Endothelial cell (in vitro differentiated cells): ENCODE results near the gene MACROD2. TPM values are rescaled to one million over a fixed set of nuclear protein-coding genes. Genes with fewer than 3 reads are reported as not detected.

Experiments
- DNase-seq: peaks from one replicate; pipeline ENCODE4 v3.0.0; 2021; ENCODE audit warnings: low spot score
- H3K27ac Mint-ChIP-seq: one replicate; pipeline ENCODE4 v1.8.0; 2021; ENCODE audit warnings: mixed read lengths, inconsistent platforms; ENCODE audit not compliant: unreplicated experiment
- H3K27me3 Mint-ChIP-seq: one replicate; pipeline ENCODE4 v1.8.0; 2021; ENCODE audit warnings: mild to moderate bottlenecking, moderate library complexity, mixed read lengths, inconsistent platforms; ENCODE audit not compliant: unreplicated experiment
- H3K36me3 Mint-ChIP-seq: one replicate; pipeline ENCODE4 v1.8.0; 2021; ENCODE audit warnings: mild to moderate bottlenecking, low read depth, mixed read lengths, inconsistent platforms; ENCODE audit not compliant: unreplicated experiment
- H3K4me1 Mint-ChIP-seq: one replicate; pipeline ENCODE4 v1.8.0; 2021; ENCODE audit warnings: mild to moderate bottlenecking, mixed read lengths, inconsistent platforms; ENCODE audit not compliant: unreplicated experiment
- H3K4me3 Mint-ChIP-seq: one replicate; pipeline ENCODE4 v1.8.0; 2021; ENCODE audit warnings: mild to moderate bottlenecking, mixed read lengths, inconsistent platforms; ENCODE audit not compliant: unreplicated experiment
- H3K9me3 Mint-ChIP-seq: one replicate; pipeline ENCODE4 v1.8.0; 2021; ENCODE audit warnings: mixed read lengths, inconsistent platforms; ENCODE audit not compliant: unreplicated experiment
- CTCF ChIP-seq: fragments of 200-600 bp; sonication (generic); IDR thresholded peaks from one replicate; pipeline ENCODE4 v1.5.0; 2021; ENCODE audit warnings: antibody characterized with exemption; ENCODE audit not compliant: unreplicated experiment
- total RNA-seq: library from RNA; stranded (reverse); fragmentation: NEBNext Ultra II Directional; extraction: Animal tissue kit (Norgen Biotek cat#: 25700); gene quantifications from one replicate; pipeline ENCODE4 v1.2.1, GENCODE V29; 2021; ENCODE audit not compliant: unreplicated experiment

Gene MACROD2
- total RNA-seq, 1 donor from 2014 or later: 6.4 TPM

DNA sequence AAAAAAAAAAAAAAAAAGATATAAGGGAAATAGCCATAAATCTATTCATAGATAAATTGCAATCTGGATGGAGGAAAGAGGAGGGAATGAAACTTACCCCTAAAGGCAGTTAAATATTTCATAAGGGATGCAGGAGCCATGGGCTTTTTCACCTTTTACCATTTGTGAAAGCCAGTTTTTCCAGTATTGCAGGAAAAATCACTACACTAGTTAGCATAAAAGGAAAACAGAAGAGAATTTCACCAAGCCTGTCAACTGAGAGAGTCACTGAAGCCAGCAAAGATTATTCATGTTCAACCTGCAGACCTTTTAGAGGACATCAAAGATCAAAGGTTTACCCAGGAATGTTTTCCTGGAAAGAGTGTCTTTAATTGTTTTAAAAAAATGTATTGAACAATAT is 1608.2 kb downstream of the MACROD2 start:
- Mint-ChIP-seq H3K4me1 (no peaks in the 10 kb centered on the region), H3K36me3 (no peaks in the 10 kb centered on the region), H3K27me3 (peaks cover 3% of the 10 kb centered on the region), H3K27ac (no peak overlapping the region), H3K9me3 (no peaks in the 10 kb centered on the region), H3K4me3 (no peak overlapping the region)
- no peak for TF ChIP-seq CTCF
- DNase-seq: no peak

- no peaks in the 10 kb centered on the region for H3K36me3 Mint-ChIP-seq
- peaks cover 3% of the 10 kb centered on the region for H3K27me3 Mint-ChIP-seq
- no peak for DNase-seq
- H3K27ac Mint-ChIP-seq: no peak overlapping the region
- no peak for TF ChIP-seq CTCF
- H3K4me3 Mint-ChIP-seq: no peak overlapping the region
- H3K9me3 Mint-ChIP-seq: no peaks in the 10 kb centered on the region
- H3K4me1 Mint-ChIP-seq: no peaks in the 10 kb centered on the region
Measured at GRCh38 chr20:15603978-15604805, 1608.9 kb downstream of the MACROD2 start.

DNA sequence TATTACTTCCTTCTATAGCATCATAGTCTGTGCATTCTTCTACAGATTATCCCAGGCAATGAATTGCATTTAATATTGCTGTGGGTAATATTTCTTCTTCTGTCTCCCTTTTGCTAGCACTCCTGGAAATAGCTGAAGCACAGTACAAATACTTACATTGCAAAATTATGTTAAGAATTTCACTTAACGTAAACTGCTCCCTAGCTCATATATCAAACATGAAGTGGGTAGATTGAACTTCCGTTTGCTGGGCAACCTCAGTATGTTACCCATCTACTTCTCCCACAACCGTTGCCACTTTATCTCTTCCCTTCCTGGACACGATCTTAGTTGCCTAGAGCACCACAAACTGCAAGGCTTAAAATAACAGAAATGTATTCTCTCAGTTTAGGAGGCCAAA is 1614.6 kb downstream of the MACROD2 start:
- no peak for TF ChIP-seq CTCF
- Mint-ChIP-seq H3K36me3 (no peaks in the 10 kb centered on the region), H3K27ac (no peak overlapping the region), H3K4me1 (no peaks in the 10 kb centered on the region), H3K27me3 (peaks cover 3% of the 10 kb centered on the region), H3K9me3 (no peaks in the 10 kb centered on the region), H3K4me3 (no peak overlapping the region)
- DNase-seq: no peak

DNA sequence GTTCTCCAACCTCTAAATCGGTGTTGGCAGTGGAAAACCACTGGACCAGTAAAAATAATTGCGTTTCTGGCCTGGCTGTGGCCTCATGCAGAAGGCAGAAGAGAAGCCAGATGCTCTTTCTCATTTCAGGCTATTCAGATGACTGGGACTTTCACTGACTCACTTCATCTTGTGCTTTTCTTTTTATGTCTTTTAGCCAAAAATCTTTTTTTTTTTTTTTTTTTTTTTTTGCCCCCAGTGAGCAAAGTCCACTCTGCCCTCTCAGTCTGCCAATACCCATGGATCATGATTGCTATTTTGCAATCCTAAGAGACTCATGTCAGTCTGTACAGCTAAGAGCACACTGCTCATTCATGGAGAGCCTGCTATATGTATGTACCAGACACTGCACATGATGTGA is 1615.5 kb downstream of the MACROD2 start:
- DNase-seq: no peak
- H3K4me1 Mint-ChIP-seq: no peaks in the 10 kb centered on the region
- TF ChIP-seq CTCF: no peak
- H3K27me3 Mint-ChIP-seq: peaks cover 3% of the 10 kb centered on the region
- H3K27ac Mint-ChIP-seq: no peak overlapping the region
- no peak overlapping the region for H3K4me3 Mint-ChIP-seq
- no peaks in the 10 kb centered on the region for H3K9me3 Mint-ChIP-seq
- no peaks in the 10 kb centered on the region for H3K36me3 Mint-ChIP-seq

GRCh38 chr20:15611541-15611940 is 1616.2 kb downstream of the MACROD2 start:
- peaks cover 1% of the 10 kb centered on the region for H3K27me3 Mint-ChIP-seq
- DNase-seq: no peak
- H3K9me3 Mint-ChIP-seq: no peaks in the 10 kb centered on the region
- no peak overlapping the region for H3K27ac Mint-ChIP-seq
- no peaks in the 10 kb centered on the region for H3K36me3 Mint-ChIP-seq
- no peak overlapping the region for H3K4me3 Mint-ChIP-seq
- TF ChIP-seq CTCF: no peak
- H3K4me1 Mint-ChIP-seq: no peaks in the 10 kb centered on the region
